ENCODE measurements around the gene WDR86.

WDR86 gene

DNA sequence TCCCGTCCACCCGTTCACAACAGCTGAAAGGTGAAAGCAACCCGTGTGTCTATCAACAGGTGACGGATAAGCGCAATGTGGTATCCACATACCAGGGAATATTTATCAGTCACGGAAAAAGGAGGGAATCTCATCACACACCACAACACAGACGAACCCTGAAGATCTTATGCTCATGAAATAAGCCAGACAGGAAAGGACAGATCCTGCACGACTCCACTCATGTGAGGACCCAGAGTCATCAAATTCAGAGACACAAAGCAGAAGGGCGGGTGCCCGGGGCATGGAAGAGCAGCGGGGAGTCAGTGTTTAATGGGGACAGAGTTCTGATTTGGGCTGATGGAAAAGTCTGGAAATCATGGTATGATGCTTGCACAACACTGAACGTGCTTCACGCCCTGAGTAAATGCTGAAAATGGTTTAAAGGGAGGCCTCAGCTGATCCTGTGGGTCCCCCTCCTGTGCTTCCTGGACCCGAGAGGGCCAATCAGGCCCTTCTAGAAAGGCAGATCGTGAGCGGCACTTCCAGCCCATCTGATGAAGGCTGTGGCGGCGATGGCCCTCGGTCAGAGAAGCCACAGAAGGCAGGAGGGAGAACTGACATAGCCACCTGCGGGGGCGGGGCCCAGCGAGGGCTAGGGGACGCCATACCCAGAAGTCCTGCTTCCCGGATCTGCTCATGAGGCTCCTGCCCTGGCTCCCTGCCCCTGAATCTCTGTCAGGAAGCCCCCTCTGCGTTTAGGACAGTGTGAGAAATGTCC is 19.1 kb downstream of the WDR86 start:
- no peak for DNase-seq (ENCODE audit: low read depth)

DNA sequence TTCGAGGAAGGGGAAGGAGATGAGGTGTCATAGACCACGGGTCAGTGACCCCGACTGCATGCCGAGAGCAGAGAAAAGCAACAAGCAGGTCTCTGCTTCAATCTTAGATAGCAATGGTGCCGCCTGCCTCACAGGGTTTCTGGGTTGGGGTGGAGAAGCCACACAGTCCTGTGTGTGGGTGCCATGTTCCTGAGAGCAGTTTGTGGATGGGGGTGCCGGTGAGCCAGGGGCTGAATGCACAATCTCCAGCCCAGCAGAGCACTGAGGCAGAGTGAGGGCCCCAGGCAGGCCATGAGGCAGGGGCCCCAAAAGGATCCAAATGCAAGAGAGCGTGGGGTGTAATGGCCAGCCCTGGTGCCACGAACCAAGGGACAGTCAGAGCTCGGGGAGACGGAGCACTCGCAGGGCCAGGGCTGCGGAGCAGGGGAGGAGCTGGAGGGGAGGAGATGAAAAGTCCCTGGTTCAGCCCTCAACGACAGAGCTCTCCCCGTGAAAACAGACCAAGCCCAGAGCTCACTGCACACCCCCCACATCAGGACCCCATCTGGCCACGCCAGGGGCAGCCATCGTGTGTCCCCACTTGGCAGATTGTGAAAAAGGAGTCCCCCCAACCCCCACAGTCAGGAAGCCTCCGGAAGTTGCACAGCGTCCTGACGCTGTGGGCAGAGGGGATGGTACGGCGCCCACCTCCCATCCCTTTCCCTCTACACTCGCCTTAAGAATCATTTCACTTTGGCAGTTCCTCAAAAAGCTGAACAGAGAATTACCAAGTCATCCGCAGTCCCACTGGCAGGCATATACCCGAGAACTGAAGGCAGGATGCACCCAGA is 19.9 kb downstream of the WDR86 start:
- no peak for DNase-seq (ENCODE audit: low read depth)

DNA sequence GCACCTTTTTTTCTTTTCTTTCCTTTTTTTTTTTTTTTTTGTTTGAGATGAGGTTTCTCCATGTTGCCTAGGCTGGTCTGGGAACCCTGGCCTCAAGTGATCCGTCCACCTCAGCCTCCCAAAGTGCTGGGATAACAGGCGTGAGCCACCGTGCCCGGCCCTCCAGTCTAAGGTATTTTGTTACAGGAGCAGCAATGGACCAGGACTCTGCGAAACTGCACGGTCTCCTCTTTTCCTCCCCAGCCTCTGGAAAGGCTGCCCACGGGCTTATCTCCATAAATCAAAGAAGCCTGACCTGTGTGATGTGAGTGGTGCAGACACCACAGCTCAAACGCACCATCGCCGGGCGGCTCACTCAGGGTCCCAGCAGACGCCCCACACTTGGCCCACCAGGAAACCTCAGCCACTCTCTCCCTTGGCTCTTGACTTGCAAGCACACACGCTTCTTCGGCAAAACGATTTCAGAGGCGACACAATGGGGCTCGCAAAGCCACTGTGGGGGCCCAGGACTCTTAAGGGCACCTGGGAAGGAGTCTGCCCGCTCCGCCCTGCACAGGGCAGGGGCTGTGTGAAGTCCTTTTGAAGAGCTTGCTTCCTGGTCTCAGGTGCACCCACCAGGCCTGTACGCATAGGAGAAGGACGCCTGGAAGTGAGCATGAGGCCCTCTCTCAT is 20.6 kb downstream of the WDR86 start:
- DNase-seq (ENCODE audit: low read depth): no peak

DNA sequence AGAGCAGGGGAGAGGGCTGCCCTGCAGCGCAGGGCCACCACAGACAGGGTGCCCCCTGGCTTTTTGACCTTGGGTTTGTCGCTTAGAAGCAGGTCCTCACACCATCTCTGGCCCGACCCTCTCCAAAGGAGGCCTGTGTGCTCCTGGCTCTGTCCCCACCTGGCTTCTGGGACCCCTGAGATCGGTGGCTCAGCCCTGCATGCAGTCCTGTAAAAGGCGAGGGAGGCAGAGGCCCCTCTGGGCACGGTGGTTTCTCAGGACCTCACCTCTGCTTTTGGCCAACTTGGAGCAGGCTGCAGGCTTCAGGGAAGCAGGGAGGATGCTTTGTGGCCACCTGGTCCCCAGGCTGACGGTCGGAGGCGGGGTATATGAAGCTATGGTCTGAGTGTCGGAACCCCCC is 21.4 kb downstream of the WDR86 start:
- DNase-seq (ENCODE audit: low read depth): no peak

DNA sequence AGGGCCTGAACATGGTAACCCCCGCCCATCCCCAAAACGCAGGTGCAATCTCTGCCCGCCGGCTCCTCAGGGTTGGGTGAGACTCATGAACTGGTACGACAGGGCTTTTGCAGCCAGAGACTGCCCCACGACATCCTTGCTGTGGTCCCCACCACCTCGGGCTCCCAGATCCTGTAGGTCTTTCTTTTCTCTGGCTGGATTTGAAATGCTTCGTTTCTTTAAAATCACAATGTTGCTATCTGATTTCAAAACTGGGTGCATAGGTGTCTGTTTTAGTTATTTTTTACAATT is 21.9 kb downstream of the WDR86 start:
- DNase-seq (ENCODE audit: low read depth): no peak

DNA sequence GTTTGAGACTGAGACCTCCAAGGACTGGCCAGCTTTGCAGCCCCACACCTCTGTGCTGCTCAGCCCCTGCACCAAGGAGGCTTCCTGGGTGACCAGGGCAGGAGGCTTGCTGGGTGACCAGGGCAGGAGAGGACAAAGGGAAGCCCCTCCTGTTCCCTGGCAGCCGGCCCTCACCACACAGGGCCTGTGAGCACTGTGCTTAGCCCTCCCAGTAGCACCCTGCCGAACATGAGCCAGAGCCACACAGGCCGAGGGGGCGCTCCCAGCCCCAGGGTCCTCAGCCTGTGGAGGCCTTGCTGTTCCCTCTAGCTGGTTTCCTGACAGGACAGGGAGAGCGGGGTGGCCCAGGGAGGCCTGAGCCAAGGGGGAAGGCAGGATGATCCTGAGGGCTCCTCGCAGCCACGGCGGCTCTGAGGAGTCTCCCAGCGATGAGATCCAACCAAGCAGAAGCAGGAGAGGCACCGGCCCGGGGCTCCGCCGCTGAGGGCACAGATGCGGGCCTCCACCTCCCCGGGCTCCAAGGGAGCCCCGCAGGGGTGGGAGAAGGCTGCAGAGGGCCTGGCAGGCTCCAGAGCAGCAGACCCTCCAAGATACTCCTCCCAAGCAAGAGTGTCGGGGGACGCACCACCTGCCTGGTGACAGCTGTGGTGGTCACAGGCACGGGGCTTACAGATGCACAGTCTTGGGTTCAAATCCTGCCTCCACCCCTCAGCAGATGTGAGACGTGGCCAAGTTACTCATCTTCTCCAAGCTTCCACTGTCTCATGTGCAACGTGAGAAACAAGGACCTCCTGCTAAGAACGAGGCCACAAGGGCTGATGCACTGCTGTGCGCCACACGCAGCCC is 22.5 kb downstream of the WDR86 start:
- no peak for DNase-seq (ENCODE audit: low read depth)

DNA sequence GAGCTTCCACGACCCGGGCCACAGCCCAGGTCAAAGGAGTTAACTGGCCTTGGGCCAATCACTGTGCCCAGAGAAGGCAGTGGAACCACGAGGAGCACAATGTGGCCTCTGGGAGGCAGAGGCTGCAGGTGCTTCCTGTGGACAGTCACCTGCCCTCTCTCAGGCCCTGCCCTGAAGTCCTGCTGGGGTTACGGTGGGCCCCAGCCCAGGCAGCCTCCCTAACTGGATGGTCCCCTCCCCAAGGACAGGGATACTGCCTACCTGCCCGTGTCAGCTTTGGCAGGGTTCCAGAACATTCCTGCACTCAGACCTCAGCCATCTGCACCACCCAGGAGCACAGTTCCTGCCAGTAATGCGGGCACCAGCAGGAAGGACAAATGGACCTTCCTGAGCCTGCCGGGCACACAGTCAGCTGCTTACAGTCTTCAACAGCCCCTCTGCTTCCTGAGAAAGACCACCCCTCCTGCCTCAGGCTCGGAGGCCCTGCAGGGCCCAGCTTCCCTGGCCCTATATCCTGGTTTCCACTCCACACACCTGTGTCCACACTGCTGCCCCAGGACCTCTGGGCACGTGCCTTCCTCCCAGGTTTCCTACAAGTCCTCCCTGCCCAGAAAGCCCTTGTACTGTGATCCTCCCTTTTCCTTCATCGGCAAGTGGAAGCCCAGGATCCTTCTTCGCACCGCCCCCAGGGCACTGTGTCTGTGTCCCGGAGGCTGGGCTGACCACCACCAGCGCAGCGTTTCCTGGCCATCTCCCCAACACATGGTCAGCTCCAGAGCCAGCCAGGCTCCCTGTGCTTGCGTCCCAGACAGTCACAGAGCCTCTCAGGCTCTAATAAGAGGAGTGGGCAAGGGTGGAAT is 23.3 kb downstream of the WDR86 start:
- DNase-seq (ENCODE audit: low read depth): no peak

DNA sequence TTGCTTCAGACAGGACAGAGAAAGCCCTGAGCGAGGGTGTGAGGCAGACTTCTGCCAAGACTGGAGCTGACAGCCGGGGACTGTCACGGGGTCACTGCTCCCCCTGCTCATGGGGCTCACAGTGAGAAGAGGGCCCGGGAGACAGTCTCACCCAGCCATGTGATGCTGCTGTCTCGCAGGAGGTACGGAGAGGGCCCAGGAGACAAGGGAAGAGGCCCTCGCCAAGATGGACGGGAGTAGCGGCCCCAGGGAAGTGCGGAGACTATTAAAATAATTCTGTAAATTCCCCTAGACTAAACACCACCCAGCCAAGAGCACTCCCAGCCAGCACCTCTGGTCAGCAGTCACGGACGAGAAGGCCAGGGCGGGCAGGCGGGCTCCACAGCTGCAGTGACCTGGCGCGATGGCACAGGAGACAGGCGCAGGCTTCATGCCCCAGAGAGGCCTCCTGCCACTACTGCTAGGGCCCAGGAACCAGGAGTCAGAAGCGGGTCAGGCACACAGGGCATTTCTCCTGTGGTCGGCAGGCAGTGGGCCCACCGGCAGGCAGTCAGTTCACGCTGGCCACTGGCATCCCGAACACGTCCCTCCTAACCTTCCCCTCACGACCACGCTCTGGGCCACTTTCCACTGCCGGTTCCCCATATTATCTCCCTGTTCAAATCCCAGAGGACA is 24.1 kb downstream of the WDR86 start:
- no peak for DNase-seq (ENCODE audit: low read depth)

DNA sequence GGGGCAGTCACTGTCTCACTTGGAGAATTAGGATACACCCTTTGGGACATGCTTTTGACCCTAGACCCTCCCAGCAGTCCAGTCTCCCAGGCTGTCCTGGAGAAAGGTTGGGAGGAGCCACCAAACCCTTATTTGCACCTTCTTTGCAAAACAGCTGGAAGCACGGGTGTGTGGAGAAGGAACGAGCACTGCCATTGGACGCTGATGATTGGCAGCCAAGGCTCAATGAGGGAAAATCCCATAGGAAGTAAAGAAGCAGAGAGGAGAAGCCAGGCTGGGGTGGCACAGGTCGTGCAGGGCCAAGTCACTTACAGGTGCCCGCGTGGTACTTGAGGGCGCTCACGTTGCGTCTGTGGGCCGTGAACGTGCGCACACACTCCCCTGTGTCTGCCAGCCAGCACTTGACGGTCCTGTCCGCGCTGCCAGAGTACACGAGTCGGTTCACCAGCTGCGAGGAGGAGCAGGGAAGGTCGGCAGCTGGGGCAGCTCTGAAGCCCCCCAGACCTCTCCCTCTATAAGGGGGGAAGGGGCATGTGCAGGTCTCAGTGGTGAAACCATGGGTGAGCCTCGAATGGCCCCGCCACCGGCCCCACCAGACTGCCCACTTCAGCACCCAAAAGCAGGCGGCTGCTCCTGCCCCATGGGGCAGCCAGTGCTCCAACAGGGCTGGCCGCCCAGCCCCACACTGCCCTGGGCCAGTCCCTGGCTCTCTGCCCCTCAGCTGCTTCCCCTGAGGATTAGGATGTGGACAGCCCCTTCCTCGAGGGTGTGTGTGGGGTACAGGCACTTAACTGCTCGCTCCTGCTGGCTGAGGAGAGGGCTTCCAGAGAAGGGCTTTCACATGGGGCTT is 24.8 kb downstream of the WDR86 start:
- DNase-seq (ENCODE audit: low read depth): no peak

DNA sequence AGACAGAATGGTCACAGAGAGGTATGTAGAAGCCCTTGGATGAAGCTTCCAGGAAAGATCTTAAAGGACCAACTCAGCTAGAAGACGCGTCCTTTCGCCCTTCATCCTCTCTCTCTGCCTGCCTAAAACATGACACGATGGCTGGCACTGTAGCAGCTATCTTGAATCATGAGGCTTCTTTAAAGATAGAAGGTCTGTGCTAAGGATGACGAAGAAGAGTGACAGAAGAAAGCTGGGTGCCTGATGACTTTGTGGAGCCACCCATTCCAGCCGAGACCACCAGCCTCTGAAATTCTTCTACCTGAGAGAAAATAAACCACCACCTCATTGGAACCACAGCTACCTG is 25.5 kb downstream of the WDR86 start:
- DNase-seq (ENCODE audit: low read depth): no peak

DNA sequence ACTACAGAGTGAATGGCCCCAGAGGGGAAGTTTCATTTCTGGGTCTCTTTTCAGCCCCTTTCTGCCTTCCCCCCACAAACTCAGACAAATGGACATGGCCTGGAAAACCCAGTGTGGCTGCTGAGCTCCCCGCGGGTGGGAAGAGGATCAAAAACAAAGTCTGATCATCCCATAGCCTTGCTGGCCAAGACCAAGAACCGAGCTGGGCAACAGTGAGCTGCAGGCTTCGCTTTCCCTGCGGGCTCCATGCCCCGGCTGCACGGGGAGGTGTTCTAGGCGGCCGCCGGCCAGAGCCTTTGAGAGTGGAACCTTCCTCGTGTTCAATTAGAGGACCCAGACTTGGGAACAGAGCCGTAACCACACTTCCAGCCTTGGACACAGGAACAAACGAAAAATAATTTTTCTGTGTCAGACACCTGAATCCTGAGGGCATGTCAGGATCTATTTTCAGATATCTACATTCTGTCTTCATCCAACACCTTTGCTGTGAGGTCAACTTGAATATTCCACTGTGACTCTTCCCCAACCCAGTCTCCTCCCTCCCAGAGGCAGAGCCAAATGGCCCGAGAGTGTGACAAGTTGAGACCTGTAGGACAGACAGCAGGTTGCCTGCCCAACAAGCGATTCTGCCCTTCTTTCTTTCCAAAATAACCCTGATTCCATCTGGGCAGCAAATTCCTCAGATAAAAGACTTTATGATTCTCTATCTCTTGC is 26.0 kb downstream of the WDR86 start:
- DNase-seq (ENCODE audit: low read depth): no peak

DNA sequence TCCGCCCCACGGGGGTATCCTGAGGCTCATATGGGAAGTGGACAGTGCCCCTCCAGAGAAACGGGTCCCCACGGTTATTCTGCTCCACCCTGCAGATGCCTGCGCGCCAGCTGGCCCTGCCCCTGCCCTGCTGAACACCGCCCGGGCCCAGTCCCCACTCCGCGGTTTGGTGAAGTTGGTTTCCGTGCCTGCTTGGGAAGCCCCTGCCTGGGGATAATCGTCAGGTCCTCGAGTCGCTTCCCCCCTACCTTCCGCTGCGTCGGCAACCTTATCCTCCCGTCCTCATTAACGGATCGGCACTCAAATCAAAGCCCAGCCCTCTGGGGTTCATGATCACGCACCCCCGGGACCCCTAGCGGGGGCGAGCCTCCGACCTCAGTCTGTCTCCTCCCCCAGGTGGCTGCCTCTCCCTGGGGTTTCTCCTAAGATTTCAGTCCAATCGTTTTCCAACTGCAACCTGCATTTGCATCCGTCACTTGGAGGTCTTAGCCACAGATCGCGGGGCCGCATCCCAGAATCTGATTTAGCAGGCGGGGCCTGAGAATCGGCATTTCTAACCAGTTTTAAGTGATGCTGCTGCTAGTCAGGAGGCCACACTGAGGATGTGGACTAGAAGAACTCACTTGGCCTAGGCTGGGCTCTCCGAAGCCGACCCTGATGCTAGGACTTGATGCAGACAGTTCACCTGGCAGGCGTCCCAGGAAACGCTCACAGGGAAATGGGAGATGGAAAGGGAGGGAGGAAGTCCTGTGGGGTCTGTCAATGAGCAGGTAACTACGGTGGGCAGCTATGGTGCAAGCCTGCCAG is 27.6 kb downstream of the WDR86 start:
- no peak for DNase-seq (ENCODE audit: low read depth)

DNA sequence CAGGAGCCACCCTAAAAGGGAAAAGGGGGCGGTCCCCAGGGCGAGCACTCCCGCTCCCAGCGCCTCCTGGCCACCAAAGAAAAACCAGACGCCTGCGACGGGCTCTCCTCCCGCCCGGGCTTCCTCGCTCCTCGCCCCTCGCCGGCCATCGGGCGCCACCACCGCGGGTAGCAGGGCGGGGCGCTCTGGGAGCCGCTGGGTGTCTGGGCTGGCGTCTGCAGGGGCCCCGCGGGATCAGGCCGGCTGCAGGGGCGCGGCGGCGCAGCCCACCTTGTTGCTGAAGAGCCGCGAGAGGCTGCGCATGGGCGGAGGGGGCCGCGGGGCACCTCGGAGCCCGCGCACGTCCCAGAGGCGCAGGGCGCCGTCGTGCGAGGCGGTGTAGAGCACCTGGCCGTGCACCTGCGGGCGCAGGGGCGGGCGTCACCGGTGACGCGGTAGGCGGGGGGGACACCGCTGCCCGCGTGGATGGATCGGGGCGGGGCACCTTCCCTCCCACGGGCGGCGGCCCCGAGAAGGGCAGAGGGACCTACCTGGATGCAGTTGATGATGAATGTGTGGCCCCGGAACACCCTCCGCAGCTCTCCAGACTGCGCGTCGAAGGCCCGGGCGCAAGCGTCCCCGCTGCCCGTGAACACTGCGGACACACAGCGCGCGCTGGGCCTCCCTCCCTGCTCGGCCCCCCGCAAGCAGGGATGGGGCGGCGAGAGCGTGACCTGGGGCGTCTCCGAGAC is 28.3 kb downstream of the WDR86 start:
- DNase-seq (ENCODE audit: low read depth): no peak

DNA sequence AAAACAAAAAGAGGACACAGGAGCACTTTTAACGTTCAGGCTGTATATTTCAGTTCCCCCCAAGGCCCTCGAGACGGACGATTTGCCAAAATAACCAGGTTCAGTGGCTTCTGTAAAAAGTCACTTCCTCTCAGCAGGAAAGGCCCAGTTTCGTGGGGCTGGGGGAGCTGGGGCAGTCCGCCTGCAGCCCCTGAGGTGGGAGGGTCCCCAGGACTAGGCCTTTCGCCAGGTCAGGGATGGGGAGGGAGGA is 28.8 kb downstream of the WDR86 start:
- DNase-seq (ENCODE audit: low read depth): no peak

DNA sequence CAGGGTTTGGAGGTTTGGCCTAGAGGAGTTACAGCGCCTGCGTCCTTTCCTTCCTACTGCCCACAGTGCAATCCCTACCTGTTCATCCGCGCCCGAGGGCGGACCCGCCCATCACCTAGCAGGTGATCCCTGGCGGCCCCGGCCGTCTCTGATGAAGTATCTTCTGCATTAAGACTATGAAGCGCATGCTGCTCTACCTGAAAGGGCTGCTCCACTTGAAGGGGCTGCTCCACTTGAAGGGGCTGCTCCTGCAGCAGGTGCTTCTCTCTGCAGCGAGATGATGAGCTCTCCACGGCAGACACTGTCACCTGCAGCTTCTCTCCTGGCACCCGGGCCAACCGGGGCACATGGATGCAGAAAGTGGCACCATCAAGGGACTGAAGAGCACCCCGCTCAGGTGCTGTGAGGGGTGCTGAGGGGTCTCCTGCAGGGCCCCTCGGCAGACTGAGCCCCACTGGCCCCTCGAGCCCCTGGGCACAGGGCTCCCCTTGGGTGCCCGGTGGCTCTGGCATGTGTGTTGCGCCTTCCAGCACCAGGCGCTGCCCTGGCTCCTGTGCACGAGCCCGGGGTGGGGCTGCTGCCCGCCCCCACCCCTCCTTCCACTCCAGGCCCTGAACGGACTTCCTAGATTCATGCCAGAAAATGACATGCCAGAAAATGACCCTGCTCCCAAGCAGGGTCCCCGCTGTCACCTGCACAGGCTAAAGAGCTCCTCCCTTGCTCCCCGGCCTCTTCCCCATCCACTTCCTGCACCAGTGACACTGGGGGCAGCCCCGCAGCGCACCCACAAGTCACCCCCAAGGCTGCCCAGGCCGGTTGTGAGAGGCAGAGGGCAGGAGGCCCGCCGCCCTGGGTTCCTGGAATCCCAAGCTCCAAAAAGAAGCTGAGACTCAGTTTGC is 29.4 kb downstream of the WDR86 start:
- no peak for DNase-seq (ENCODE audit: low read depth)

DNA sequence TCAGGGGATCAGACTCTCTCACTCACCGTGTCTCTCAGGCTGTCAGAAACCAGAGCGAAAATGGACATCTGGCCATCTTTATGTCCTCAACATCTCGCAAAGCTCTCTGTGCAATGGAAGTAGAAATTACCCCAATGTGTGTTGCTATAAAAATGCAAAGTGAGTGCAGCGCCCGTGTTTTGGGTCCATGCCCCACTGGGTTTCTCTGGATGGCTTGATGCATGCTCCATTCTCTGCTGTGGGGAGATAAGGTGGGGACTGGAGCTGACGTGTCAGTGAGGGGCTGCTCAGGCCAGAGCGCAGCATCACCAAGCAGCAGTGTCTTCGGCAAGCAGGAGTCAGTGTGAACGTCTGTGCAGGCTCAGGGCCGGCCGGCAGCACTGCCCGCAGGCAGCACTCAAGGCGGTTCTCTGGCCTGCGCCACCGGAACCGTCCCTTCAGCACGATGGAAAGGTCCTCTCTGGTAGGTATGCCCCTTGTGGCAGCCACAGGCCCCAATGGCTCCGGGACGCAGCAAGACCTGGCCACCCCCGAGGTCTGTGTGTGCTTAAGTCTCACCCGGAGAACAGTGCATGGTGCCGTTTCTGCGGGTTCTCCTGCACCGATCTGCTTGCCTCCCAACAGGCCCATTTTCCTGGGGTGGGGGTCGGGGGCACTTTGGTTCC is 30.2 kb downstream of the WDR86 start:
- DNase-seq (ENCODE audit: low read depth): no peak

DNA sequence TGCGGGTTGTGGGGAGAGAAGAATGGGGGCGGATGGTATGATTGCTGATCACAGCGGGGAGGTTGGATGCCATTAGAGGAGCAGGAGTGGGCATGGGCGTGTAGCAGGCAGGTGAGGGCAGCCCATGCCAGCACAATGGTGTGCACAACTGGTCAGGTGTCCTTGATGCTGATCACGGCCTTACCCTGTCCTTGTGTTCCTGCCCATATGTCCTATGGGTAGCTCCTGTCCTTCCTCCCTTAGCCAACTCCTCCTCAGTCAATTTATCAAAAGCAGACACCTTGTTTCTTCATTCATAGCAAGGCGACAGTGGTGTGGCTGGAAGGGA is 30.7 kb downstream of the WDR86 start:
- no peak for DNase-seq (ENCODE audit: low read depth)

All from ELR (cell line).